ENCODE results near the gene C12orf75. TPM values are rescaled to one million over a fixed set of nuclear protein-coding genes. Genes with fewer than 3 reads are reported as not detected.

C12orf75 gene
- total and polyA plus RNA-seq, 2 experiments from 2014 or later = 43.9 to 69.8 TPM

DNA sequence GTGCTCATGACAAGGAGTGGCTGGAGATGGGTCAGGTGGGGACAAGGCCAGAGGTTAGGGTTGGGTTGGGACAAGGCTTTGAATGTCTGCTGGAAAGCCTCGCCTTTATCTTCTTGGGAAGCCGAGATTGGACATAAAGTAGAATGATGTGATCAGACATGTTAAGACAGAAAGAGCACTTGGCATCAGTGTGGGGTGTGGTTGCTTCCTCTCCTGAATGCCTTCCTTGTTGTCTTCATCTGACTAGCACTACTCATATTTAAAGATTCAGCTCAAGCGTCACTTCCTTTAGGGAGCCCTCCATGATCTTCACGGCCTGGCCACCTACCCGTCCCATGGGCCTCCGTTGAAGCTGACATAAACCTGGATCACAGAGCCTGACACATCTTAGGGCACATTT, 14.8 kb upstream of the C12orf75 start:
- Histone ChIP-seq H3K27ac (ENCODE audit: low read depth) (no peak overlapping the region), H3K4me3 (no peak overlapping the region), H3K4me1 (ENCODE audit: insufficient read depth) (no peaks in the 10 kb centered on the region), H3K36me3 (ENCODE audit: insufficient read depth) (no peaks in the 10 kb centered on the region), H4K20me1 (replicated peaks; ENCODE audit: insufficient read depth) (no peaks in the 10 kb centered on the region), H2AFZ (no peak overlapping the region), H3K9me2 (ENCODE audit: insufficient read depth) (no peaks in the 10 kb centered on the region), H3K27me3 (ENCODE audit: insufficient read depth) (no peaks in the 10 kb centered on the region), H3F3A (replicated peaks; ENCODE audit: low read depth) (no peaks in the 10 kb centered on the region), H3K79me2 (replicated peaks; ENCODE audit: insufficient read depth) (no peaks in the 10 kb centered on the region), H3K4me2 (no peak overlapping the region)
- Mint-ChIP-seq H3K4me1 (no peaks in the 10 kb centered on the region; the same call in 2 of the 3 replicates), H3K27ac (no peak overlapping the region), H3K4me3 (no peak overlapping the region), H3K27me3 (ENCODE audit: insufficient read depth, low read depth, poor library complexity) (peaks cover 11% of the 10 kb centered on the region), H3K36me3 (ENCODE audit: low read depth) (peaks cover 19% of the 10 kb centered on the region; the same call in 2 of the 3 replicates), H3K9me3 (peaks cover 38% of the 10 kb centered on the region)
- no peak for DNase-seq (ENCODE audit: low spot score)
- ATAC-seq = no peak
- TF ChIP-seq, protein P1, sequence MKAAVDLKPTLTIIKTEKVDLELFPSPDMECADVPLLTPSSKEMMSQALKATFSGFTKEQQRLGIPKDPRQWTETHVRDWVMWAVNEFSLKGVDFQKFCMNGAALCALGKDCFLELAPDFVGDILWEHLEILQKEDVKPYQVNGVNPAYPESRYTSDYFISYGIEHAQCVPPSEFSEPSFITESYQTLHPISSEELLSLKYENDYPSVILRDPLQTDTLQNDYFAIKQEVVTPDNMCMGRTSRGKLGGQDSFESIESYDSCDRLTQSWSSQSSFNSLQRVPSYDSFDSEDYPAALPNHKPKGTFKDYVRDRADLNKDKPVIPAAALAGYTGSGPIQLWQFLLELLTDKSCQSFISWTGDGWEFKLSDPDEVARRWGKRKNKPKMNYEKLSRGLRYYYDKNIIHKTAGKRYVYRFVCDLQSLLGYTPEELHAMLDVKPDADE (IDR thresholded peaks at IDR 0.05) = no peak
- TF ChIP-seq, protein P2, sequence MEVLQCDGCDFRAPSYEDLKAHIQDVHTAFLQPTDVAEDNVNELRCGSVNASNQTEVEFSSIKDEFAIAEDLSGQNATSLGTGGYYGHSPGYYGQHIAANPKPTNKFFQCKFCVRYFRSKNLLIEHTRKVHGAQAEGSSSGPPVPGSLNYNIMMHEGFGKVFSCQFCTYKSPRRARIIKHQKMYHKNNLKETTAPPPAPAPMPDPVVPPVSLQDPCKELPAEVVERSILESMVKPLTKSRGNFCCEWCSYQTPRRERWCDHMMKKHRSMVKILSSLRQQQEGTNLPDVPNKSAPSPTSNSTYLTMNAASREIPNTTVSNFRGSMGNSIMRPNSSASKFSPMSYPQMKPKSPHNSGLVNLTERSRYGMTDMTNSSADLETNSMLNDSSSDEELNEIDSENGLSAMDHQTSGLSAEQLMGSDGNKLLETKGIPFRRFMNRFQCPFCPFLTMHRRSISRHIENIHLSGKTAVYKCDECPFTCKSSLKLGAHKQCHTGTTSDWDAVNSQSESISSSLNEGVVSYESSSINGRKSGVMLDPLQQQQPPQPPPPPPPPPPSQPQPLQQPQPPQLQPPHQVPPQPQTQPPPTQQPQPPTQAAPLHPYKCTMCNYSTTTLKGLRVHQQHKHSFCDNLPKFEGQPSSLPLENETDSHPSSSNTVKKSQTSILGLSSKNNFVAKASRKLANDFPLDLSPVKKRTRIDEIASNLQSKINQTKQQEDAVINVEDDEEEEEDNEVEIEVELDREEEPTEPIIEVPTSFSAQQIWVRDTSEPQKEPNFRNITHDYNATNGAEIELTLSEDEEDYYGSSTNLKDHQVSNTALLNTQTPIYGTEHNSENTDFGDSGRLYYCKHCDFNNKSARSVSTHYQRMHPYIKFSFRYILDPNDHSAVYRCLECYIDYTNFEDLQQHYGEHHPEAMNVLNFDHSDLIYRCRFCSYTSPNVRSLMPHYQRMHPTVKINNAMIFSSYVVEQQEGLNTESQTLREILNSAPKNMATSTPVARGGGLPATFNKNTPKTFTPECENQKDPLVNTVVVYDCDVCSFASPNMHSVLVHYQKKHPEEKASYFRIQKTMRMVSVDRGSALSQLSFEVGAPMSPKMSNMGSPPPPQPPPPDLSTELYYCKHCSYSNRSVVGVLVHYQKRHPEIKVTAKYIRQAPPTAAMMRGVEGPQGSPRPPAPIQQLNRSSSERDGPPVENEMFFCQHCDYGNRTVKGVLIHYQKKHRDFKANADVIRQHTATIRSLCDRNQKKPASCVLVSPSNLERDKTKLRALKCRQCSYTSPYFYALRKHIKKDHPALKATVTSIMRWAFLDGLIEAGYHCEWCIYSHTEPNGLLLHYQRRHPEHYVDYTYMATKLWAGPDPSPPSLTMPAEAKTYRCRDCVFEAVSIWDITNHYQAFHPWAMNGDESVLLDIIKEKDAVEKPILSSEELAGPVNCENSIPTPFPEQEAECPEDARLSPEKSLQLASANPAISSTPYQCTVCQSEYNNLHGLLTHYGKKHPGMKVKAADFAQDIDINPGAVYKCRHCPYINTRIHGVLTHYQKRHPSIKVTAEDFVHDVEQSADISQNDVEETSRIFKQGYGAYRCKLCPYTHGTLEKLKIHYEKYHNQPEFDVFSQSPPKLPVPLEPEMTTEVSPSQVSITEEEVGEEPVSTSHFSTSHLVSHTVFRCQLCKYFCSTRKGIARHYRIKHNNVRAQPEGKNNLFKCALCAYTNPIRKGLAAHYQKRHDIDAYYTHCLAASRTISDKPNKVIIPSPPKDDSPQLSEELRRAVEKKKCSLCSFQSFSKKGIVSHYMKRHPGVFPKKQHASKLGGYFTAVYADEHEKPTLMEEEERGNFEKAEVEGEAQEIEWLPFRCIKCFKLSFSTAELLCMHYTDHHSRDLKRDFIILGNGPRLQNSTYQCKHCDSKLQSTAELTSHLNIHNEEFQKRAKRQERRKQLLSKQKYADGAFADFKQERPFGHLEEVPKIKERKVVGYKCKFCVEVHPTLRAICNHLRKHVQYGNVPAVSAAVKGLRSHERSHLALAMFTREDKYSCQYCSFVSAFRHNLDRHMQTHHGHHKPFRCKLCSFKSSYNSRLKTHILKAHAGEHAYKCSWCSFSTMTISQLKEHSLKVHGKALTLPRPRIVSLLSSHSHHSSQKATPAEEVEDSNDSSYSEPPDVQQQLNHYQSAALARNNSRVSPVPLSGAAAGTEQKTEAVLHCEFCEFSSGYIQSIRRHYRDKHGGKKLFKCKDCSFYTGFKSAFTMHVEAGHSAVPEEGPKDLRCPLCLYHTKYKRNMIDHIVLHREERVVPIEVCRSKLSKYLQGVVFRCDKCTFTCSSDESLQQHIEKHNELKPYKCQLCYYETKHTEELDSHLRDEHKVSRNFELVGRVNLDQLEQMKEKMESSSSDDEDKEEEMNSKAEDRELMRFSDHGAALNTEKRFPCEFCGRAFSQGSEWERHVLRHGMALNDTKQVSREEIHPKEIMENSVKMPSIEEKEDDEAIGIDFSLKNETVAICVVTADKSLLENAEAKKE (CRISPR knock-in tag; IDR thresholded peaks at IDR 0.05) = no peak
- TF ChIP-seq, protein P3, sequence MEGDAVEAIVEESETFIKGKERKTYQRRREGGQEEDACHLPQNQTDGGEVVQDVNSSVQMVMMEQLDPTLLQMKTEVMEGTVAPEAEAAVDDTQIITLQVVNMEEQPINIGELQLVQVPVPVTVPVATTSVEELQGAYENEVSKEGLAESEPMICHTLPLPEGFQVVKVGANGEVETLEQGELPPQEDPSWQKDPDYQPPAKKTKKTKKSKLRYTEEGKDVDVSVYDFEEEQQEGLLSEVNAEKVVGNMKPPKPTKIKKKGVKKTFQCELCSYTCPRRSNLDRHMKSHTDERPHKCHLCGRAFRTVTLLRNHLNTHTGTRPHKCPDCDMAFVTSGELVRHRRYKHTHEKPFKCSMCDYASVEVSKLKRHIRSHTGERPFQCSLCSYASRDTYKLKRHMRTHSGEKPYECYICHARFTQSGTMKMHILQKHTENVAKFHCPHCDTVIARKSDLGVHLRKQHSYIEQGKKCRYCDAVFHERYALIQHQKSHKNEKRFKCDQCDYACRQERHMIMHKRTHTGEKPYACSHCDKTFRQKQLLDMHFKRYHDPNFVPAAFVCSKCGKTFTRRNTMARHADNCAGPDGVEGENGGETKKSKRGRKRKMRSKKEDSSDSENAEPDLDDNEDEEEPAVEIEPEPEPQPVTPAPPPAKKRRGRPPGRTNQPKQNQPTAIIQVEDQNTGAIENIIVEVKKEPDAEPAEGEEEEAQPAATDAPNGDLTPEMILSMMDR (conservative IDR thresholded peaks at IDR 0.05; ENCODE audit: low read depth in 2 of 2) = no peak
- TF ChIP-seq EZH2phosphoT487 (IDR thresholded peaks at IDR 0.05; ENCODE audit: unreplicated experiment) (no peak), EZH2 (IDR thresholded peaks at IDR 0.05; ENCODE audit: low read depth, unreplicated experiment) (no peak), JUNB (IDR thresholded peaks at IDR 0.05; ENCODE audit: unreplicated experiment) (no peak), STAT1 (IDR thresholded peaks at IDR 0.05; ENCODE audit: unreplicated experiment) (no peak), ZNF114 (CRISPR knock-in tag; IDR thresholded peaks at IDR 0.05) (no peak), POLR2AphosphoS5 (IDR thresholded peaks at IDR 0.05; ENCODE audit: low read depth) (no peak), CREB1 (CRISPR knock-in tag; IDR thresholded peaks at IDR 0.05; ENCODE audit: low read depth) (no peak), ZNF331 (CRISPR knock-in tag; IDR thresholded peaks at IDR 0.05; ENCODE audit: low read depth) (no peak), NANOG (IDR thresholded peaks at IDR 0.05; ENCODE audit: borderline replicate concordance) (no peak)
- TF ChIP-seq, protein P4, sequence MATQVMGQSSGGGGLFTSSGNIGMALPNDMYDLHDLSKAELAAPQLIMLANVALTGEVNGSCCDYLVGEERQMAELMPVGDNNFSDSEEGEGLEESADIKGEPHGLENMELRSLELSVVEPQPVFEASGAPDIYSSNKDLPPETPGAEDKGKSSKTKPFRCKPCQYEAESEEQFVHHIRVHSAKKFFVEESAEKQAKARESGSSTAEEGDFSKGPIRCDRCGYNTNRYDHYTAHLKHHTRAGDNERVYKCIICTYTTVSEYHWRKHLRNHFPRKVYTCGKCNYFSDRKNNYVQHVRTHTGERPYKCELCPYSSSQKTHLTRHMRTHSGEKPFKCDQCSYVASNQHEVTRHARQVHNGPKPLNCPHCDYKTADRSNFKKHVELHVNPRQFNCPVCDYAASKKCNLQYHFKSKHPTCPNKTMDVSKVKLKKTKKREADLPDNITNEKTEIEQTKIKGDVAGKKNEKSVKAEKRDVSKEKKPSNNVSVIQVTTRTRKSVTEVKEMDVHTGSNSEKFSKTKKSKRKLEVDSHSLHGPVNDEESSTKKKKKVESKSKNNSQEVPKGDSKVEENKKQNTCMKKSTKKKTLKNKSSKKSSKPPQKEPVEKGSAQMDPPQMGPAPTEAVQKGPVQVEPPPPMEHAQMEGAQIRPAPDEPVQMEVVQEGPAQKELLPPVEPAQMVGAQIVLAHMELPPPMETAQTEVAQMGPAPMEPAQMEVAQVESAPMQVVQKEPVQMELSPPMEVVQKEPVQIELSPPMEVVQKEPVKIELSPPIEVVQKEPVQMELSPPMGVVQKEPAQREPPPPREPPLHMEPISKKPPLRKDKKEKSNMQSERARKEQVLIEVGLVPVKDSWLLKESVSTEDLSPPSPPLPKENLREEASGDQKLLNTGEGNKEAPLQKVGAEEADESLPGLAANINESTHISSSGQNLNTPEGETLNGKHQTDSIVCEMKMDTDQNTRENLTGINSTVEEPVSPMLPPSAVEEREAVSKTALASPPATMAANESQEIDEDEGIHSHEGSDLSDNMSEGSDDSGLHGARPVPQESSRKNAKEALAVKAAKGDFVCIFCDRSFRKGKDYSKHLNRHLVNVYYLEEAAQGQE (IDR thresholded peaks at IDR 0.05; ENCODE audit: unreplicated experiment) = no peak

Measured in GM23338 (cell line).